SK-N-SH treated with all-trans-retinoic acid at 6 μM for 48 hours (cell line): ENCODE data around the gene GRK2.

Experiments
- ARNTL ChIP-seq: fragments of 450-650 bp; formaldehyde crosslinking; IDR thresholded peaks from 2 replicates; pipeline ENCODE4 v1.5.0; 2020; ENCODE audit warnings: low read depth, mild to moderate bottlenecking, moderate library complexity, borderline replicate concordance
- BACH2 ChIP-seq: fragments of 250-450 bp; sonication (Bioruptor Pico); IDR thresholded peaks from 2 replicates; pipeline ENCODE4 v1.9.0; 2021; ENCODE audit warnings: mild to moderate bottlenecking, borderline replicate concordance
- ISL1 ChIP-seq: fragments of 250-450 bp; sonication (Bioruptor Pico); IDR thresholded peaks from 2 replicates; pipeline ENCODE4 v2.1.2; 2022; ENCODE audit warnings: mild to moderate bottlenecking, moderate library complexity
- PPARA ChIP-seq: fragments of 250-450 bp; sonication (Bioruptor Pico); IDR thresholded peaks from 2 replicates; pipeline ENCODE4 v1.5.0; 2020; ENCODE audit warnings: mild to moderate bottlenecking, borderline replicate concordance
- ZFP3 ChIP-seq: fragments of 250-450 bp; sonication (Bioruptor Pico); IDR thresholded peaks from 2 replicates; pipeline ENCODE4 v1.5.0; 2020; ENCODE audit warnings: mild to moderate bottlenecking, moderate library complexity
- ZNF565 ChIP-seq: fragments of 450-650 bp; formaldehyde crosslinking; conservative IDR thresholded peaks from 2 replicates; pipeline ENCODE4 v1.5.0; 2020; ENCODE audit warnings: low read depth, mild to moderate bottlenecking, moderate library complexity
- ZNF70 ChIP-seq: fragments of 450-650 bp; formaldehyde crosslinking; IDR thresholded peaks from 2 replicates; pipeline ENCODE4 v1.5.0; 2020; ENCODE audit warnings: mild to moderate bottlenecking, moderate library complexity
- ZNF8 ChIP-seq: fragments of 450-650 bp; formaldehyde crosslinking; IDR thresholded peaks from 2 replicates; pipeline ENCODE4 v1.5.0; 2020; ENCODE audit warnings: mild to moderate bottlenecking, moderate library complexity
- TF ChIP-seq, protein P1 (sequence below): fragments of 250-450 bp; sonication (Bioruptor Pico); IDR thresholded peaks from 2 replicates; pipeline ENCODE4 v1.8.0; 2020; ENCODE audit warnings: mild to moderate bottlenecking, moderate library complexity, borderline replicate concordance

DNA sequence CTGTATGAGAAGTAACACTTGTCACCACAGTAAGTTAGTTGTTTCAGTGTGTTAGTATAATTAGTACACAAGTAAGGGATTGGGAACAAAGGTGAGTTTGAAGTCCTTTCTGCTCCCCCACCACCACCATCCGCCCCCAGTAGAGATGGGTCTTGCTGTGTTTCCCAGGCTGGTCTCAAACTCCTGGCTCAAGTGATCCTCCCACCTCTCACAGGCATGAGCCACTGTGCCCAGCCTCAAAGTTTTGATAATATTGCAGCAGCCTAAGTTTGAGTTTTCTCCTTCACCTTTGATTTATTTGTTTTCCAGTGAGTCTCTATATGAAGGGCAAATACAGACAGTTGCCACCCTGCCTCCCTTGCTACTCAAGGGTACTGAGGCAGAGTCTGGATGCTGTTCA lies 23.7 kb upstream of the GRK2 start:
- TF ChIP-seq, protein P1, sequence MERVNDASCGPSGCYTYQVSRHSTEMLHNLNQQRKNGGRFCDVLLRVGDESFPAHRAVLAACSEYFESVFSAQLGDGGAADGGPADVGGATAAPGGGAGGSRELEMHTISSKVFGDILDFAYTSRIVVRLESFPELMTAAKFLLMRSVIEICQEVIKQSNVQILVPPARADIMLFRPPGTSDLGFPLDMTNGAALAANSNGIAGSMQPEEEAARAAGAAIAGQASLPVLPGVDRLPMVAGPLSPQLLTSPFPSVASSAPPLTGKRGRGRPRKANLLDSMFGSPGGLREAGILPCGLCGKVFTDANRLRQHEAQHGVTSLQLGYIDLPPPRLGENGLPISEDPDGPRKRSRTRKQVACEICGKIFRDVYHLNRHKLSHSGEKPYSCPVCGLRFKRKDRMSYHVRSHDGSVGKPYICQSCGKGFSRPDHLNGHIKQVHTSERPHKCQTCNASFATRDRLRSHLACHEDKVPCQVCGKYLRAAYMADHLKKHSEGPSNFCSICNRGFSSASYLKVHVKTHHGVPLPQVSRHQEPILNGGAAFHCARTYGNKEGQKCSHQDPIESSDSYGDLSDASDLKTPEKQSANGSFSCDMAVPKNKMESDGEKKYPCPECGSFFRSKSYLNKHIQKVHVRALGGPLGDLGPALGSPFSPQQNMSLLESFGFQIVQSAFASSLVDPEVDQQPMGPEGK = no peak
- no peak for TF ChIP-seq ZNF8
- no peak for TF ChIP-seq ZFP3 (CRISPR knock-in tag)
- no peak for TF ChIP-seq PPARA (CRISPR knock-in tag)
- TF ChIP-seq ISL1 (CRISPR knock-in tag) = no peak
- no peak for TF ChIP-seq ARNTL (CRISPR knock-in tag)
- TF ChIP-seq BACH2 = no peak
- TF ChIP-seq ZNF70 (CRISPR knock-in tag) = no peak
- no peak for TF ChIP-seq ZNF565 (CRISPR knock-in tag)
